GM12874 (cell line): ENCODE measurements around the gene EXOSC5.

ENCODE experiments used
- CTCF ChIP-seq: IDR thresholded peaks from 2 replicates; pipeline ENCODE4 v1.5.1; 2011; ENCODE audit warnings: low read depth, mild to moderate bottlenecking, control low read depth, low read length, moderate library complexity; ENCODE audit not compliant: insufficient read depth

EXOSC5 gene

GRCh38 chr19:41397086-41398049, at the start of gene EXOSC5, which contains the start of gene BCKDHA:
TSS of gene EXOSC5 (minus strand) at chr19:41397359. CDS start at chr19:41397328, 31 bp downstream.
TSS of gene BCKDHA (plus strand) at chr19:41397818. CDS start at chr19:41397828, 10 bp downstream.
- no peak for TF ChIP-seq CTCF

GRCh38 chr19:41445575-41445974, 48.4 kb upstream of the EXOSC5 start:
- TF ChIP-seq CTCF: no peak

GRCh38 chr19:41443813-41444455, 46.8 kb upstream of the EXOSC5 start:
- no peak for TF ChIP-seq CTCF

- no peak for TF ChIP-seq CTCF
Measured at GRCh38 chr19:41442473-41443355, 45.6 kb upstream of the EXOSC5 start, which contains the start of gene ERICH4. TSS of gene ERICH4 (plus strand) at chr19:41443156. CDS start at chr19:41443170, 14 bp downstream.

- no peak for TF ChIP-seq CTCF
Measured at GRCh38 chr19:41441321-41441945, 44.3 kb upstream of the EXOSC5 start.

- TF ChIP-seq CTCF: peak; percentile 56
Measured at GRCh38 chr19:41439441-41440222, 42.5 kb upstream of the EXOSC5 start, which contains the start of gene DMAC2. TSS of gene DMAC2 (minus strand) at chr19:41439912. CDS start at chr19:41439899, 13 bp downstream.
